IPS-18a (cell line): ENCODE measurements around the gene IGFL4.

Experiments used
- H3K27ac ChIP-seq: one replicate; pipeline ENCODE4 v1.5.1; 2013; ENCODE audit warnings: low read length
- H3K27me3 ChIP-seq: one replicate; pipeline ENCODE4 v1.6.1; 2013; ENCODE audit warnings: mild to moderate bottlenecking, low read length; ENCODE audit not compliant: control insufficient read depth, insufficient read depth
- H3K36me3 ChIP-seq: one replicate; pipeline ENCODE4 v1.6.1; 2013; ENCODE audit warnings: low read depth, low read length; ENCODE audit not compliant: control insufficient read depth
- H3K4me1 ChIP-seq: one replicate; pipeline ENCODE4 v1.6.1; 2013; ENCODE audit warnings: low read depth, low read length; ENCODE audit not compliant: control insufficient read depth
- H3K4me3 ChIP-seq: one replicate; pipeline ENCODE4 v1.5.1; 2013; ENCODE audit warnings: low read length
- H3K9ac ChIP-seq: one replicate; pipeline ENCODE4 v1.6.1; 2013; ENCODE audit warnings: mild to moderate bottlenecking, low read length, moderate library complexity
- H3K9me3 ChIP-seq: one replicate; pipeline ENCODE4 v1.6.1; 2013; ENCODE audit warnings: low read depth, low read length; ENCODE audit not compliant: control insufficient read depth

The IGFL4 gene

GRCh38 chr19:46017874-46018675 lies 22.7 kb downstream of the IGFL4 start:
- no peak overlapping the region for H3K4me3 ChIP-seq
- no peak overlapping the region for H3K27ac ChIP-seq
- no peaks in the 10 kb centered on the region for H3K9me3 ChIP-seq
- H3K9ac ChIP-seq: no peak overlapping the region
- H3K36me3 ChIP-seq: no peaks in the 10 kb centered on the region
- H3K27me3 ChIP-seq: peaks cover 31% of the 10 kb centered on the region
- peaks cover 13% of the 10 kb centered on the region for H3K4me1 ChIP-seq

- Histone ChIP-seq H3K4me3 (no peak overlapping the region), H3K9ac (no peak overlapping the region)
These were observed 23.7 kb downstream of the IGFL4 start for GRCh38 chr19:46017095-46017429.

GRCh38 chr19:46016426-46017094 lies 24.2 kb downstream of the IGFL4 start:
- Histone ChIP-seq H3K27me3 (peaks cover 32% of the 10 kb centered on the region), H3K9me3 (no peaks in the 10 kb centered on the region), H3K27ac (no peak overlapping the region), H3K36me3 (no peaks in the 10 kb centered on the region), H3K4me1 (peaks cover 10% of the 10 kb centered on the region), H3K4me3 (peak overlapping the region; percentile 50), H3K9ac (no peak overlapping the region)

More at GRCh38 chr19:46017095-46017429, 23.7 kb downstream of the IGFL4 start:
- no peaks in the 10 kb centered on the region for H3K9me3 ChIP-seq
- H3K27ac ChIP-seq: no peak overlapping the region
- no peaks in the 10 kb centered on the region for H3K36me3 ChIP-seq
- peaks cover 32% of the 10 kb centered on the region for H3K27me3 ChIP-seq
- H3K4me1 ChIP-seq: peaks cover 10% of the 10 kb centered on the region

GRCh38 chr19:46015687-46016425 lies 24.9 kb downstream of the IGFL4 start:
- Histone ChIP-seq H3K4me3 (peak overlapping the region; percentile 50), H3K9me3 (no peaks in the 10 kb centered on the region), H3K27me3 (peaks cover 32% of the 10 kb centered on the region), H3K9ac (no peak overlapping the region), H3K36me3 (no peaks in the 10 kb centered on the region), H3K27ac (no peak overlapping the region), H3K4me1 (peaks cover 10% of the 10 kb centered on the region)

GRCh38 chr19:46014941-46015686 lies 25.7 kb downstream of the IGFL4 start:
- no peaks in the 10 kb centered on the region for H3K9me3 ChIP-seq
- no peaks in the 10 kb centered on the region for H3K36me3 ChIP-seq

GRCh38 chr19:46014534-46014933 lies 26.3 kb downstream of the IGFL4 start:
- Histone ChIP-seq H3K27ac (no peak overlapping the region), H3K9ac (no peak overlapping the region), H3K4me3 (peak overlapping the region; percentile 57), H3K27me3 (peaks cover 32% of the 10 kb centered on the region), H3K9me3 (no peaks in the 10 kb centered on the region), H3K36me3 (no peaks in the 10 kb centered on the region), H3K4me1 (peaks cover 10% of the 10 kb centered on the region)

More at GRCh38 chr19:46014941-46015686, 25.7 kb downstream of the IGFL4 start:
- Histone ChIP-seq H3K4me1 (peaks cover 10% of the 10 kb centered on the region), H3K9ac (no peak overlapping the region), H3K4me3 (peak overlapping the region; percentile 57), H3K27me3 (peaks cover 32% of the 10 kb centered on the region), H3K27ac (no peak overlapping the region)

- Histone ChIP-seq H3K4me3 (peak overlapping the region; percentile 15), H3K36me3 (no peaks in the 10 kb centered on the region), H3K27me3 (peaks cover 18% of the 10 kb centered on the region), H3K4me1 (peaks cover 6% of the 10 kb centered on the region), H3K9ac (no peak overlapping the region), H3K27ac (no peak overlapping the region), H3K9me3 (no peaks in the 10 kb centered on the region)
These were observed 31.0 kb downstream of the IGFL4 start for GRCh38 chr19:46009530-46010510.

GRCh38 chr19:46006411-46006810 lies 34.4 kb downstream of the IGFL4 start:
- no peak overlapping the region for H3K9ac ChIP-seq
- no peaks in the 10 kb centered on the region for H3K4me1 ChIP-seq
- H3K27ac ChIP-seq: no peak overlapping the region
- H3K27me3 ChIP-seq: no peaks in the 10 kb centered on the region
- no peaks in the 10 kb centered on the region for H3K9me3 ChIP-seq
- no peaks in the 10 kb centered on the region for H3K36me3 ChIP-seq
- no peak overlapping the region for H3K4me3 ChIP-seq

- Histone ChIP-seq H3K27ac (no peak overlapping the region), H3K4me1 (peaks cover 4% of the 10 kb centered on the region), H3K9ac (no peak overlapping the region), H3K27me3 (peaks cover 6% of the 10 kb centered on the region), H3K9me3 (no peaks in the 10 kb centered on the region), H3K4me3 (no peak overlapping the region), H3K36me3 (no peaks in the 10 kb centered on the region)
These were observed 38.0 kb downstream of the IGFL4 start for GRCh38 chr19:46002678-46003275.
